Astrocyte (in vitro differentiated cells and primary cell): Measurements from ENCODE around the gene TMCO6. TPM values are rescaled to one million over a fixed set of nuclear protein-coding genes. Genes with fewer than 3 reads are reported as not detected.

Source experiments
- DNase-seq: peaks from one replicate; pipeline ENCODE4 v3.0.0-alpha.2; 2010; ENCODE audit warnings: low read depth
- FAIRE-seq: peaks from 2 replicates; lab custom pipeline; 2011; peaks lifted over from hg19 to GRCh38; lab: Jason Lieb, UNC
- H2AFZ ChIP-seq: 2 replicates; pipeline ENCODE4 v1.6.0; 2012; ENCODE audit warnings: low read depth, low read length, inconsistent platforms
- H3K27ac ChIP-seq: 2 replicates; pipeline ENCODE4 v1.5.1; 2011; ENCODE audit warnings: low read depth, low read length, inconsistent platforms
- H3K27me3 ChIP-seq: 2 replicates; pipeline ENCODE4 v1.6.0; 2011; ENCODE audit warnings: low read length, inconsistent platforms; ENCODE audit not compliant: insufficient read depth
- H3K36me3 ChIP-seq: 2 replicates; pipeline ENCODE4 v1.5.1; 2011; ENCODE audit warnings: low read length, inconsistent platforms; ENCODE audit not compliant: insufficient read depth
- H3K4me1 ChIP-seq: 2 replicates; pipeline ENCODE4 v1.5.1; 2011; ENCODE audit warnings: low read length, inconsistent platforms; ENCODE audit not compliant: insufficient read depth
- H3K4me2 ChIP-seq: 2 replicates; pipeline ENCODE4 v1.6.0; 2012; ENCODE audit warnings: low read length, inconsistent platforms
- H3K4me3 ChIP-seq: 2 replicates; pipeline ENCODE4 v1.5.1; 2011; ENCODE audit warnings: low read depth, mild to moderate bottlenecking, low read length, inconsistent platforms; ENCODE audit not compliant: insufficient read depth
- H3K79me2 ChIP-seq: 2 replicates; pipeline ENCODE4 v1.6.0; 2012; ENCODE audit warnings: mild to moderate bottlenecking, low read length, inconsistent platforms; ENCODE audit not compliant: insufficient read depth
- H3K9ac ChIP-seq: 2 replicates; pipeline ENCODE4 v1.6.0; 2012; ENCODE audit warnings: mild to moderate bottlenecking, low read length, inconsistent platforms
- H3K9me3 ChIP-seq: 2 replicates; pipeline ENCODE4 v1.5.1; 2012; ENCODE audit warnings: low read depth, mild to moderate bottlenecking, low read length, inconsistent platforms; ENCODE audit not compliant: insufficient read depth
- H4K20me1 ChIP-seq: 2 replicates; pipeline ENCODE4 v1.6.0; 2012; ENCODE audit warnings: low read length, inconsistent platforms; ENCODE audit not compliant: insufficient read depth
- H3K27ac Mint-ChIP-seq: one replicate; pipeline ENCODE4 v1.8.0; 2021; ENCODE audit warnings: mild to moderate bottlenecking, mixed read lengths; ENCODE audit not compliant: unreplicated experiment
- H3K27me3 Mint-ChIP-seq: one replicate; pipeline ENCODE4 v1.8.0; 2021; ENCODE audit warnings: low read depth, mixed read lengths; ENCODE audit not compliant: unreplicated experiment
- H3K36me3 Mint-ChIP-seq: one replicate; pipeline ENCODE4 v1.8.0; 2021; ENCODE audit warnings: low read depth, mixed read lengths; ENCODE audit not compliant: unreplicated experiment
- H3K4me1 Mint-ChIP-seq: one replicate; pipeline ENCODE4 v1.8.0; 2021; ENCODE audit warnings: low read depth, mixed read lengths; ENCODE audit not compliant: unreplicated experiment
- H3K4me3 Mint-ChIP-seq: one replicate; pipeline ENCODE4 v1.8.0; 2021; ENCODE audit warnings: mild to moderate bottlenecking, moderate library complexity, mixed read lengths; ENCODE audit not compliant: unreplicated experiment
- H3K9me3 Mint-ChIP-seq: one replicate; pipeline ENCODE4 v1.8.0; 2021; ENCODE audit warnings: mild to moderate bottlenecking, mixed read lengths; ENCODE audit not compliant: unreplicated experiment
- EZH2 ChIP-seq: IDR thresholded peaks from 2 replicates; pipeline ENCODE4 v1.6.1; 2012; ENCODE audit warnings: mild to moderate bottlenecking, low read length, inconsistent platforms; ENCODE audit not compliant: insufficient read depth
- total RNA-seq: library from RNA; stranded (reverse); gene quantifications from 2 replicates; pipeline ENCODE4 v1.2.1, GENCODE V29; 2021
- TF ChIP-seq, protein P1 (sequence below): IDR thresholded peaks from 2 replicates; pipeline ENCODE4 v1.5.1; 2011; ENCODE audit warnings: low read depth, mild to moderate bottlenecking, inconsistent platforms, low read length, moderate library complexity; ENCODE audit not compliant: insufficient read depth

Gene TMCO6
- total RNA-seq, 1 donor from 2014 or later, result 7.0 TPM

DNA sequence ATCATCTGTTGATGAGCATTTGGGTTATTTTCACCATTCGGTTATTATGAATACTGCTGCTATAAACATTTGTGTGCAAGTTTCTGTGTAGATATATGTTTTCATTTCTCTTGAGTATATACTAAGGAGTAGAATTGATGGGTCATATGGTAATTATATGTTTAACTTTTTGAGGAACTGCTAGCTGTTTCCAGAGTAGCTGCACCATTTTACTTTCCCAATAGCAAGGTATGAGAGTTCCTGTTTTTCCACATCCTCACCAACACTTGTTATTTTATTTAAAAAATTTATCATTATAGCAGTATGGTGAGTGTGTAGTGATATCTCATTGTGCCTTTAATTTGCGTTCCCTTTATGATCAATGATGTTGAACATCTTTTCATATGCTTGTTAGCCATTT, 35.5 kb upstream of the TMCO6 start:
- no peaks in the 10 kb centered on the region for H3K9me3 ChIP-seq
- TF ChIP-seq, protein P1, sequence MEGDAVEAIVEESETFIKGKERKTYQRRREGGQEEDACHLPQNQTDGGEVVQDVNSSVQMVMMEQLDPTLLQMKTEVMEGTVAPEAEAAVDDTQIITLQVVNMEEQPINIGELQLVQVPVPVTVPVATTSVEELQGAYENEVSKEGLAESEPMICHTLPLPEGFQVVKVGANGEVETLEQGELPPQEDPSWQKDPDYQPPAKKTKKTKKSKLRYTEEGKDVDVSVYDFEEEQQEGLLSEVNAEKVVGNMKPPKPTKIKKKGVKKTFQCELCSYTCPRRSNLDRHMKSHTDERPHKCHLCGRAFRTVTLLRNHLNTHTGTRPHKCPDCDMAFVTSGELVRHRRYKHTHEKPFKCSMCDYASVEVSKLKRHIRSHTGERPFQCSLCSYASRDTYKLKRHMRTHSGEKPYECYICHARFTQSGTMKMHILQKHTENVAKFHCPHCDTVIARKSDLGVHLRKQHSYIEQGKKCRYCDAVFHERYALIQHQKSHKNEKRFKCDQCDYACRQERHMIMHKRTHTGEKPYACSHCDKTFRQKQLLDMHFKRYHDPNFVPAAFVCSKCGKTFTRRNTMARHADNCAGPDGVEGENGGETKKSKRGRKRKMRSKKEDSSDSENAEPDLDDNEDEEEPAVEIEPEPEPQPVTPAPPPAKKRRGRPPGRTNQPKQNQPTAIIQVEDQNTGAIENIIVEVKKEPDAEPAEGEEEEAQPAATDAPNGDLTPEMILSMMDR, result no peak
- H3K36me3 Mint-ChIP-seq, result no peaks in the 10 kb centered on the region

DNA sequence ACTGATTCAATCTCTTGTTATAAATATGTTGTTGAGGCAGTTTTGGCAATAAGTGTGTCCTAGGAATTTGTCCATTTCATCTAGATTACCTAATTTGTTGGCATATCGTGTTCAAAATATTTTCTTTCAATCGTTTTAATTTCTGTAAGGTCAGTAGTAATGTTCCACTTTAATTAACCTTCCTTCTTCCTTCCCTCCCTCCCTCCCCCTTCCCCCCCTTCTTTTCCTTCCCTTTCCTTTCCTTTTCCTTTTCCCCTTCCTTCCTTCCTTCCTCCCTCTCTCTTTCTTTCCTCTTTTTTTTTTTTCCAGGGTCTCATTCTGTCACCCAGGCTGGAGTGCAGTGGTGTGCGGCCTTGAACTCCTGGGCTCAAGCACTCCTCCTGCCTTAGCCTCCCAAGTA, 33.4 kb upstream of the TMCO6 start:
- no peak overlapping the region for H3K27ac Mint-ChIP-seq
- no peaks in the 10 kb centered on the region for H3K4me1 Mint-ChIP-seq
- no peak overlapping the region for H3K9ac ChIP-seq
- H3K4me2 ChIP-seq, result no peak overlapping the region
- no peaks in the 10 kb centered on the region for H3K27me3 ChIP-seq
- H4K20me1 ChIP-seq, result no peaks in the 10 kb centered on the region
- H2AFZ ChIP-seq, result no peak overlapping the region
- FAIRE-seq (no peak), DNase-seq (no peak)
- no peak overlapping the region for H3K27ac ChIP-seq
- H3K36me3 ChIP-seq, result no peaks in the 10 kb centered on the region
- H3K27me3 Mint-ChIP-seq, result peaks cover 2% of the 10 kb centered on the region
- no peak overlapping the region for H3K4me3 ChIP-seq
- no peaks in the 10 kb centered on the region for H3K79me2 ChIP-seq
- no peaks in the 10 kb centered on the region for H3K36me3 Mint-ChIP-seq
- no peaks in the 10 kb centered on the region for H3K4me1 ChIP-seq
- H3K9me3 Mint-ChIP-seq, result peaks cover 2% of the 10 kb centered on the region
- H3K9me3 ChIP-seq, result peaks cover 3% of the 10 kb centered on the region
- TF ChIP-seq EZH2, result no peak
- TF ChIP-seq, protein P1, result no peak
- H3K4me3 Mint-ChIP-seq, result no peak overlapping the region

More for the DNA sequence above, 35.5 kb upstream of the TMCO6 start:
- no peak overlapping the region for H3K27ac Mint-ChIP-seq
- no peak overlapping the region for H3K4me3 Mint-ChIP-seq
- H3K36me3 ChIP-seq, result no peaks in the 10 kb centered on the region
- no peaks in the 10 kb centered on the region for H3K79me2 ChIP-seq
- no peak overlapping the region for H2AFZ ChIP-seq
- peaks cover 11% of the 10 kb centered on the region for H3K27me3 Mint-ChIP-seq
- no peak overlapping the region for H3K9ac ChIP-seq
- H3K27ac ChIP-seq, result no peak overlapping the region
- no peaks in the 10 kb centered on the region for H3K4me1 ChIP-seq
- no peaks in the 10 kb centered on the region for H3K4me1 Mint-ChIP-seq
- no peaks in the 10 kb centered on the region for H3K27me3 ChIP-seq
- no peaks in the 10 kb centered on the region for H4K20me1 ChIP-seq
- no peak overlapping the region for H3K4me3 ChIP-seq
- H3K9me3 Mint-ChIP-seq, result peaks cover 2% of the 10 kb centered on the region
- no peak overlapping the region for H3K4me2 ChIP-seq
- no peak for FAIRE-seq
- no peak for DNase-seq

DNA sequence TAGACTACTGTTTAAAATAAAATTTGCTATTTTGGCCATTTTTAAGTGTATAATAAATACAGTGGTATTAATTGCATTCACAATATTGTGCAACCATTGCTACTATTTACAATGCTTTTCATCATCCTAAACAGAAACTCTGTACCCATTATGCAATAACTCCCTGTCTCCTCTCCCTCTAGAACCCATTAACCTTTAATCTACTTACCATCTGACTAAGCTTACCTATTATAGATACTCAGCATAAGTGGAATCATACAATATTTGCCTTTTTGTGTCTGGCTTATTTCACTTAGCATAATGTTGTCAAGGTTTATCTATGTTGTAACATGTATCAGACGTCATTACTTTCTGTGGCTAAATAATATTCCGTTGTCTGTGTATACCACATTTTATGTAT, 32.2 kb upstream of the TMCO6 start:
- Histone ChIP-seq H3K9ac (no peak overlapping the region), H3K4me3 (no peak overlapping the region), H3K36me3 (no peaks in the 10 kb centered on the region), H4K20me1 (no peaks in the 10 kb centered on the region), H3K79me2 (no peaks in the 10 kb centered on the region), H3K27ac (no peak overlapping the region), H3K4me1 (no peaks in the 10 kb centered on the region), H3K9me3 (peaks cover 3% of the 10 kb centered on the region), H3K27me3 (no peaks in the 10 kb centered on the region), H2AFZ (no peak overlapping the region), H3K4me2 (no peak overlapping the region)
- H3K4me3 Mint-ChIP-seq, result no peak overlapping the region
- H3K4me1 Mint-ChIP-seq, result peaks cover 9% of the 10 kb centered on the region
- H3K9me3 Mint-ChIP-seq, result peaks cover 2% of the 10 kb centered on the region
- no peak for DNase-seq
- TF ChIP-seq, protein P1, result no peak
- no peak for TF ChIP-seq EZH2
- no peaks in the 10 kb centered on the region for H3K36me3 Mint-ChIP-seq
- H3K27me3 Mint-ChIP-seq, result no peaks in the 10 kb centered on the region
- no peak overlapping the region for H3K27ac Mint-ChIP-seq
- no peak for FAIRE-seq
